H9 (cell line): Measurements from ENCODE around the gene METTL21C. TPM values are rescaled to one million over a fixed set of nuclear protein-coding genes. Genes with fewer than 3 reads are reported as not detected.

Experiments
- DNase-seq: peaks from one replicate; pipeline ENCODE4 v3.0.0-alpha.2; 2017
- H2AFZ ChIP-seq: one replicate; pipeline ENCODE4 v1.6.1; 2013; ENCODE audit warnings: mild to moderate bottlenecking, low read length, control low read depth, moderate library complexity
- H2AK5ac ChIP-seq: 2 replicates; pipeline ENCODE4 v1.6.1; 2013; ENCODE audit warnings: low read length, control low read depth, mixed read lengths; ENCODE audit not compliant: insufficient read length
- H2BK120ac ChIP-seq: one replicate; pipeline ENCODE4 v1.6.1; 2013; ENCODE audit warnings: low read depth, mild to moderate bottlenecking, low read length, control low read depth, inconsistent platforms; ENCODE audit not compliant: poor library complexity, severe bottlenecking
- H2BK12ac ChIP-seq: 2 replicates; pipeline ENCODE4 v1.6.1; 2013; ENCODE audit warnings: low read length, control low read depth, mixed read lengths, low read depth; ENCODE audit not compliant: insufficient read length
- H2BK15ac ChIP-seq: 2 replicates; pipeline ENCODE4 v1.6.1; 2013; ENCODE audit warnings: low read depth, low read length, control low read depth
- H2BK20ac ChIP-seq: one replicate; pipeline ENCODE4 v1.6.1; 2013; ENCODE audit warnings: low read depth, mild to moderate bottlenecking, low read length, control low read depth, inconsistent platforms; ENCODE audit not compliant: poor library complexity, severe bottlenecking
- H2BK5ac ChIP-seq: 2 replicates; pipeline ENCODE4 v1.6.1; 2013; ENCODE audit warnings: low read length, control low read depth, mixed read lengths; ENCODE audit not compliant: insufficient read length
- H3K14ac ChIP-seq: 2 replicates; pipeline ENCODE4 v1.6.1; 2013; ENCODE audit warnings: low read length, control low read depth; ENCODE audit not compliant: insufficient read depth
- H3K18ac ChIP-seq: 2 replicates; pipeline ENCODE4 v1.6.1; 2013; ENCODE audit warnings: low read depth, mild to moderate bottlenecking, mixed read lengths, low read length, control low read depth; ENCODE audit not compliant: insufficient read length
- H3K23ac ChIP-seq: 2 replicates; pipeline ENCODE4 v1.6.1; 2013; ENCODE audit warnings: low read length, control low read depth, mixed read lengths, low read depth; ENCODE audit not compliant: insufficient read length
- H3K23me2 ChIP-seq: 2 replicates; pipeline ENCODE4 v1.6.1; 2013; ENCODE audit warnings: low read depth, mild to moderate bottlenecking, mixed read lengths, low read length, control low read depth; ENCODE audit not compliant: insufficient read length, poor library complexity, severe bottlenecking
- H3K27ac ChIP-seq: 2 replicates; pipeline ENCODE4 v1.5.1; 2013; ENCODE audit warnings: low read length, control low read depth, mixed read lengths, low read depth; ENCODE audit not compliant: insufficient read length
- H3K27me3 ChIP-seq: 2 replicates; pipeline ENCODE4 v1.6.1; 2013; ENCODE audit warnings: low read length, control low read depth, inconsistent platforms; ENCODE audit not compliant: insufficient read depth
- H3K4ac ChIP-seq: 2 replicates; pipeline ENCODE4 v1.6.1; 2013; ENCODE audit warnings: low read depth, mild to moderate bottlenecking, control low read depth, inconsistent platforms, low read length, moderate library complexity
- H3K4me1 ChIP-seq: 2 replicates; pipeline ENCODE4 v1.6.1; 2013; ENCODE audit warnings: low read length, control low read depth, inconsistent platforms; ENCODE audit not compliant: insufficient read depth
- H3K4me2 ChIP-seq: 2 replicates; pipeline ENCODE4 v1.6.1; 2013; ENCODE audit warnings: low read length, control low read depth, mixed read lengths; ENCODE audit not compliant: insufficient read length, insufficient read depth
- H3K56ac ChIP-seq: 2 replicates; pipeline ENCODE4 v1.6.1; 2013; ENCODE audit warnings: low read depth, mild to moderate bottlenecking, mixed read lengths, low read length, control low read depth; ENCODE audit not compliant: insufficient read length
- H3K79me1 ChIP-seq: 2 replicates; pipeline ENCODE4 v1.6.1; 2013; ENCODE audit warnings: low read depth, mild to moderate bottlenecking, moderate library complexity, low read length, control low read depth, inconsistent platforms; ENCODE audit not compliant: insufficient read depth, poor library complexity, severe bottlenecking
- H3K79me2 ChIP-seq: 2 replicates; pipeline ENCODE4 v1.6.1; 2013; ENCODE audit warnings: low read length, control low read depth, inconsistent platforms; ENCODE audit not compliant: insufficient read depth
- H3K9ac ChIP-seq: 2 replicates; pipeline ENCODE4 v1.6.1; 2013; ENCODE audit warnings: low read length, control low read depth, mixed read lengths; ENCODE audit not compliant: insufficient read length; ENCODE audit errors: extremely low read depth
- H3K9me3 ChIP-seq: one replicate; pipeline ENCODE4 v1.6.1; 2013; ENCODE audit warnings: low read depth, low read length, inconsistent platforms; ENCODE audit not compliant: control insufficient read depth
- H3T11ph ChIP-seq: one replicate; pipeline ENCODE4 v1.6.1; 2013; ENCODE audit warnings: mild to moderate bottlenecking, low read length, control low read depth, inconsistent platforms
- H4K20me1 ChIP-seq: one replicate; pipeline ENCODE4 v1.6.1; 2013; ENCODE audit not compliant: control insufficient read depth, insufficient read length, insufficient read depth
- H4K5ac ChIP-seq: 2 replicates; pipeline ENCODE4 v1.6.1; 2013; ENCODE audit warnings: low read depth, mild to moderate bottlenecking, mixed read lengths, low read length, control low read depth; ENCODE audit not compliant: insufficient read length
- H4K8ac ChIP-seq: replicated peaks from 2 replicates; pipeline ENCODE4 v1.6.1; 2013; ENCODE audit warnings: low read length, control low read depth, mixed read lengths, low read depth; ENCODE audit not compliant: insufficient read length
- H4K91ac ChIP-seq: 2 replicates; pipeline ENCODE4 v1.6.1; 2013; ENCODE audit warnings: low read depth, mild to moderate bottlenecking, moderate library complexity, mixed read lengths, low read length, control low read depth; ENCODE audit not compliant: insufficient read length
- H3K27ac Mint-ChIP-seq, 3 experiments: 2 replicates in 2 of 3; 3 replicates in 1 of 3; pipeline ENCODE4 v1.8.0; 2020 to 2021; ENCODE audit warnings: mixed read lengths in 3 of 3, mild to moderate bottlenecking in 1 of 3, moderate library complexity in 1 of 3
- H3K27me3 Mint-ChIP-seq: 2 replicates; pipeline ENCODE4 v1.8.0; 2021; ENCODE audit warnings: low read depth, mild to moderate bottlenecking, moderate library complexity, mixed read lengths
- H3K36me3 Mint-ChIP-seq, 3 experiments: 2 replicates in 2 of 3; 3 replicates in 1 of 3; pipeline ENCODE4 v1.8.0; 2020 to 2021; ENCODE audit warnings: low read depth in 3 of 3, mixed read lengths in 3 of 3; ENCODE audit not compliant: insufficient read depth in 1 of 3
- H3K4me1 Mint-ChIP-seq, 2 experiments: 2 replicates each; pipeline ENCODE4 v1.8.0; 2020; ENCODE audit warnings: mixed read lengths in 2 of 2
- H3K4me3 Mint-ChIP-seq, 2 experiments: 2 replicates in 1 of 2; 3 replicates in 1 of 2; pipeline ENCODE4 v1.8.0; 2020 to 2021; ENCODE audit warnings: mild to moderate bottlenecking in 2 of 2, mixed read lengths in 2 of 2, moderate library complexity in 1 of 2
- H3K9me3 Mint-ChIP-seq, 2 experiments: 2 replicates in 1 of 2; 3 replicates in 1 of 2; pipeline ENCODE4 v1.8.0; 2020; ENCODE audit warnings: mild to moderate bottlenecking in 2 of 2, mixed read lengths in 2 of 2, moderate library complexity in 1 of 2
- CTCF ChIP-seq: fragments of 200-600 bp; sonication (generic); conservative IDR thresholded peaks from 3 replicates; pipeline ENCODE4 v1.8.0; 2021; ENCODE audit warnings: antibody characterized with exemption, mild to moderate bottlenecking
- WGBS: extraction: QIAGEN DNeasy Blood & Tissue Kit; methylation state at CpG from one replicate; pipeline ENCODE4 v1.1.7; 2013; ENCODE audit warnings: missing lambda C conversion rate, low lambda C conversion rate, mixed read lengths; ENCODE audit not compliant: insufficient read length; ENCODE audit errors: extremely low coverage; 5-methylcytosine and 5-hydroxymethylcytosine counted together
- total RNA-seq: library from RNA; stranded (reverse); gene quantifications from 2 replicates; pipeline ENCODE4 v1.2.1, GENCODE V29; 2021

The METTL21C gene
- total RNA-seq, 1 experiment from 2014 or later, result not detected

- Histone ChIP-seq H3K9ac (no peak overlapping the region), H3K4me2 (no peak overlapping the region), H3K27me3 (no peaks in the 10 kb centered on the region), H2BK120ac (no peak overlapping the region), H3K18ac (no peak overlapping the region), H3K9me3 (no peaks in the 10 kb centered on the region), H2BK12ac (no peak overlapping the region), H2BK20ac (no peak overlapping the region), H3K4ac (no peak overlapping the region), H3K23me2 (no peaks in the 10 kb centered on the region), H2AK5ac (no peak overlapping the region), H2BK15ac (no peak overlapping the region), H3K79me2 (no peaks in the 10 kb centered on the region), H3K27ac (no peak overlapping the region), H4K91ac (no peak overlapping the region), H4K5ac (no peak overlapping the region), H2BK5ac (no peak overlapping the region), H4K8ac (no peak overlapping the region), H3K79me1 (no peaks in the 10 kb centered on the region), H3K14ac (no peak overlapping the region), H4K20me1 (no peaks in the 10 kb centered on the region), H3K4me1 (no peaks in the 10 kb centered on the region), H3K56ac (no peak overlapping the region), H3K23ac (no peak overlapping the region), H3T11ph (no peak overlapping the region), H2AFZ (no peak overlapping the region)
- Mint-ChIP-seq H3K27ac (no peak overlapping the region), H3K4me3 (no peak overlapping the region), H3K4me1 (no peaks in the 10 kb centered on the region), H3K27me3 (no peaks in the 10 kb centered on the region), H3K9me3 (no peaks in the 10 kb centered on the region), H3K36me3 (peaks cover 13 to 44% (median 39%) of the 10 kb centered on the region in 3 experiments; a peak in 6 of 7 replicates)
- TF ChIP-seq CTCF, result no peak
- WGBS, result no CpG with 5 or more reads among the region's 3 CpGs
- DNase-seq, result no peak
Measured at GRCh38 chr13:102679449-102680132, 15.3 kb downstream of the METTL21C start.
